OCI-LY3 (cell line): ENCODE results near the gene IGLL1.

Experiments
- H2AFZ ChIP-seq: fragments of 200-600, 300-600 bp; shearing (Covaris generic); 2 replicates; pipeline ENCODE4 v1.6.0; 2014; ENCODE audit warnings: antibody characterized with exemption, low read depth, low read length
- H3K27ac ChIP-seq: fragments of 200-600, 300-600 bp; sonication (generic); 2 replicates; pipeline ENCODE4 v1.5.1; 2014; ENCODE audit warnings: mild to moderate bottlenecking, low read length, moderate library complexity, mixed read lengths
- H3K27me3 ChIP-seq: fragments of 200-600, 300-600 bp; sonication (generic); 2 replicates; pipeline ENCODE4 v1.6.1; 2014; ENCODE audit warnings: low read depth, low read length, mixed read lengths
- H3K36me3 ChIP-seq: fragments of 200-600, 300-600 bp; sonication (generic); replicated peaks from 2 replicates; pipeline ENCODE3; 2014; ENCODE audit warnings: low read depth, low read length, mixed read lengths
- H3K4me1 ChIP-seq: fragments of 300-600, 200-600 bp; sonication (generic); 2 replicates; pipeline ENCODE4 v1.6.1; 2014; ENCODE audit warnings: low read length, mixed read lengths
- H3K4me2 ChIP-seq: fragments of 200-600, 300-600 bp; sonication (generic); 2 replicates; pipeline ENCODE4 v1.6.1; 2014; ENCODE audit warnings: low read length, mixed read lengths
- H3K4me3 ChIP-seq: fragments of 300-600, 200-600 bp; sonication (generic); 2 replicates; pipeline ENCODE4 v1.5.1; 2014; ENCODE audit warnings: antibody characterized with exemption, mild to moderate bottlenecking, low read length, moderate library complexity
- H3K79me2 ChIP-seq: fragments of 300-600, 200-600 bp; shearing (Covaris generic); 2 replicates; pipeline ENCODE4 v1.6.1; 2014; ENCODE audit warnings: mild to moderate bottlenecking, low read length, mixed read lengths
- H3K9ac ChIP-seq: fragments of 300-600, 200-600 bp; shearing (Covaris generic); 2 replicates; pipeline ENCODE4 v1.6.0; 2014; ENCODE audit warnings: mild to moderate bottlenecking, low read length, moderate library complexity
- H3K9me3 ChIP-seq: fragments of 200-600, 300-600 bp; shearing (Covaris generic); 2 replicates; pipeline ENCODE4 v1.6.1; 2014; ENCODE audit warnings: low read length, mixed read lengths; ENCODE audit not compliant: insufficient read depth
- H4K20me1 ChIP-seq: fragments of 200-600, 300-600 bp; sonication (generic); 2 replicates; pipeline ENCODE4 v1.6.1; 2016; ENCODE audit warnings: low read length, mixed read lengths; ENCODE audit not compliant: insufficient read depth
- CTCF ChIP-seq: fragments of 200-600, 300-600 bp; sonication (generic); IDR thresholded peaks from 2 replicates; pipeline ENCODE4 v1.5.1; 2014; ENCODE audit warnings: antibody characterized with exemption, low read length, low read depth
- EZH2phosphoT487 ChIP-seq: fragments of 200-600 bp; shearing (Covaris generic); IDR thresholded peaks from 2 replicates; pipeline ENCODE4 v1.6.1; 2018; ENCODE audit warnings: antibody characterized with exemption, mixed run types, low read depth

IGLL1 gene

GRCh38 chr22:23591846-23592245, 11.8 kb upstream of the IGLL1 start:
- H4K20me1 ChIP-seq: no peaks in the 10 kb centered on the region
- H3K9ac ChIP-seq: no peak overlapping the region
- no peak overlapping the region for H3K27ac ChIP-seq
- no peaks in the 10 kb centered on the region for H3K79me2 ChIP-seq
- H3K36me3 ChIP-seq: no peaks in the 10 kb centered on the region
- no peak overlapping the region for H2AFZ ChIP-seq
- no peak overlapping the region for H3K4me3 ChIP-seq
- no peak overlapping the region for H3K4me2 ChIP-seq
- TF ChIP-seq CTCF: no peak
- no peak for TF ChIP-seq EZH2phosphoT487
- no peaks in the 10 kb centered on the region for H3K9me3 ChIP-seq
- H3K27me3 ChIP-seq: no peaks in the 10 kb centered on the region
- peaks cover 9% of the 10 kb centered on the region for H3K4me1 ChIP-seq

GRCh38 chr22:23591201-23591791, 11.2 kb upstream of the IGLL1 start:
- Histone ChIP-seq H3K4me3 (no peak overlapping the region), H3K9me3 (no peaks in the 10 kb centered on the region), H3K4me2 (no peak overlapping the region), H3K9ac (no peak overlapping the region), H3K79me2 (no peaks in the 10 kb centered on the region), H3K27ac (no peak overlapping the region), H3K36me3 (no peaks in the 10 kb centered on the region), H3K4me1 (peaks cover 9% of the 10 kb centered on the region), H4K20me1 (no peaks in the 10 kb centered on the region), H3K27me3 (no peaks in the 10 kb centered on the region), H2AFZ (no peak overlapping the region)
- TF ChIP-seq CTCF (peak; percentile 99), EZH2phosphoT487 (no peak)

GRCh38 chr22:23583836-23584235, 3.7 kb upstream of the IGLL1 start:
- no peak overlapping the region for H3K27ac ChIP-seq
- peaks cover 15% of the 10 kb centered on the region for H3K4me1 ChIP-seq

GRCh38 chr22:23583153-23583552, 3.1 kb upstream of the IGLL1 start:
- Histone ChIP-seq H3K4me3 (no peak overlapping the region), H3K4me2 (peak overlapping the region; percentile 39), H3K27me3 (peaks cover 10% of the 10 kb centered on the region), H4K20me1 (no peaks in the 10 kb centered on the region), H3K9ac (no peak overlapping the region), H3K4me1 (peaks cover 15% of the 10 kb centered on the region), H3K27ac (no peak overlapping the region), H3K9me3 (no peaks in the 10 kb centered on the region), H3K79me2 (no peaks in the 10 kb centered on the region), H2AFZ (no peak overlapping the region), H3K36me3 (no peaks in the 10 kb centered on the region)
- TF ChIP-seq CTCF: no peak
- no peak for TF ChIP-seq EZH2phosphoT487

More at GRCh38 chr22:23583836-23584235, 3.7 kb upstream of the IGLL1 start:
- H3K36me3 ChIP-seq: no peaks in the 10 kb centered on the region
- H2AFZ ChIP-seq: no peak overlapping the region
- H3K9ac ChIP-seq: no peak overlapping the region
- peak overlapping the region; percentile 39 for H3K4me2 ChIP-seq
- no peaks in the 10 kb centered on the region for H3K79me2 ChIP-seq
- H3K27me3 ChIP-seq: peaks cover 10% of the 10 kb centered on the region
- TF ChIP-seq CTCF (no peak), EZH2phosphoT487 (no peak)
- no peaks in the 10 kb centered on the region for H3K9me3 ChIP-seq
- no peak overlapping the region for H3K4me3 ChIP-seq
- H4K20me1 ChIP-seq: no peaks in the 10 kb centered on the region
